PFSK-1 (cell line): Measurements from ENCODE around the gene PCDHGB1.
"Not testable (repeated sequence)": the region's sequence is repeated elsewhere in the genome, so short reads cannot be mapped to it uniquely, and the experiment has no call there.

ENCODE experiments used
- FOXP2 ChIP-seq: optimal IDR thresholded peaks from 2 replicates; pipeline ENCODE3; 2011; ENCODE audit warnings: borderline replicate concordance, control low read depth, inconsistent platforms; ENCODE audit not compliant: insufficient read depth; ENCODE audit errors: extremely low read length, extremely low read depth
- POLR2AphosphoS5 ChIP-seq: IDR thresholded peaks from 2 replicates; pipeline ENCODE4 v1.6.1; 2012; ENCODE audit warnings: low read depth, mild to moderate bottlenecking, control low read depth, low read length, moderate library complexity
- REST ChIP-seq, 2 experiments: IDR thresholded peaks; 2 replicates each; pipeline versions ENCODE4 v1.6.1 to v1.8.0; 2011 to 2012; ENCODE audit warnings: low read depth in 2 of 2, low read length in 2 of 2, control low read depth in 1 of 2, inconsistent platforms in 1 of 2, mild to moderate bottlenecking in 1 of 2, moderate library complexity in 1 of 2; ENCODE audit not compliant: insufficient read depth in 1 of 2
- SIN3A ChIP-seq: IDR thresholded peaks from 2 replicates; pipeline ENCODE4 v1.6.1; 2012; ENCODE audit warnings: mild to moderate bottlenecking, low read length, moderate library complexity, borderline replicate concordance; ENCODE audit not compliant: insufficient read depth
- TAF1 ChIP-seq: IDR thresholded peaks from 2 replicates; pipeline ENCODE4 v1.6.1; 2012; ENCODE audit warnings: low read length, control low read depth, borderline replicate concordance; ENCODE audit not compliant: insufficient read depth

Gene PCDHGB1

GRCh38 chr5:141383345-141383744, 33.4 kb downstream of the PCDHGB1 start:
- TF ChIP-seq TAF1 (no peak), POLR2AphosphoS5 (no peak), REST (IDR thresholded peaks at IDR 0.05; ENCODE audit: insufficient read depth in 1 of 2, low read depth in 2 of 2, low read length in 2 of 2) (no peak), SIN3A (no peak), FOXP2 (no peak)

GRCh38 chr5:141384471-141385267, 34.8 kb downstream of the PCDHGB1 start:
- no peak for TF ChIP-seq FOXP2
- TF ChIP-seq REST (IDR thresholded peaks at IDR 0.05; ENCODE audit: insufficient read depth in 1 of 2, low read depth in 2 of 2, low read length in 2 of 2) = no peak
- TF ChIP-seq SIN3A = no peak
- no peak for TF ChIP-seq TAF1
- TF ChIP-seq POLR2AphosphoS5 = no peak

- not testable (repeated sequence) for TF ChIP-seq SIN3A, FOXP2, POLR2AphosphoS5
These were observed 37.8 kb downstream of the PCDHGB1 start, which contains the start of gene PCDHGB4 for GRCh38 chr5:141387557-141388311. PCDHGB4 (plus strand) TSS chr5:141387698; CDS start chr5:141387885, 187 bp downstream.

- TF ChIP-seq REST (IDR thresholded peaks at IDR 0.05; ENCODE audit: insufficient read depth in 1 of 2, low read depth in 2 of 2, low read length in 2 of 2) (no peak), POLR2AphosphoS5 (no peak), SIN3A (no peak), FOXP2 (no peak), TAF1 (no peak)
These were observed 38.8 kb downstream of the PCDHGB1 start for GRCh38 chr5:141388661-141389060.

GRCh38 chr5:141389153-141390042, 39.5 kb downstream of the PCDHGB1 start:
- TF ChIP-seq TAF1 = no peak
